ENCODE measurements around the gene SLC6A16.
"Not testable (repeated sequence)": the region's sequence is repeated elsewhere in the genome, so short reads cannot be mapped to it uniquely, and the experiment has no call there.

The SLC6A16 gene

DNA sequence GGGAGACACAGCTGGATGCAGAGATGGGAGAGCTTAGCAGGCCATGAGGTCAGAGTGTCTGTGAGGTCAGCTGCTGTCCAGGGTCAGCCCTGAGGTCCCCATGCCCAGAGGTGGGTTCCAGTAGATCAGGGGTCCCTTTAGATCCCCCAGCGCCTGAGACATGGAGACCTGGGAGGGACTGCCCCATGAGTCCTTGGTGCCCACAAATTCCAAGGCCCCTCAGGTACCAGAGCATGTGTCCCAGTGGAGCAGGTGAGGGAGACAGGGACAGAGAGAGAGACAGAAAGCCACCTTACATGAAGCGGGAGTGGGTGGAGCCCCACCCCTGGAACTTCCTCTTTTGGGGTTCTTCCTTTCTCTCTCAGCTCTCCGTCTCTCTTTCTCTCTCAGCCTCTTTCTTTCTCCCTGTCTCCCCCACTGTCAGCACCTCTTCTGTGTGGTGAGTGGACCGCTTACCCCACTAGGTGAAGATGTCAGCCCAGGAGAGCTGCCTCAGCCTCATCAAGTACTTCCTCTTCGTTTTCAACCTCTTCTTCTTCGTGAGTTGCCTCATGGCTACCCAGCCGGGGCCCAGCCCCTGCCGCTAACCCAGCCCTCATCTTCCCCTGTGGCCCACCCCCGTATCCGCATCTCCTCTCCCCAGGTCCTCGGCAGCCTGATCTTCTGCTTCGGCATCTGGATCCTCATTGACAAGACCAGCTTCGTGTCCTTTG lies 10.2 kb upstream of the SLC6A16 start, which contains the start of gene CD37:
TSS of gene CD37 (plus strand) at position 336 of the 713 bp plus-strand sequence. CDS start at position 471, 135 bp downstream.
- Histone ChIP-seq H3K27ac (replicated peaks) (peak within 1 kb of the TSS; percentile 65), H3K4me3 (replicated peaks; ENCODE audit: insufficient read depth, low read length) (peak within 1 kb of the TSS; percentile 47), H3K27me3 (ENCODE audit: insufficient read depth, poor library complexity, severe bottlenecking) (no peaks in the 10 kb centered on the region)
- TF ChIP-seq SPI1 (IDR thresholded peaks at IDR 0.05; ENCODE audit: borderline replicate concordance, low read depth) = peak; percentile 67; the same call in 1 of the 2 replicates
- TF ChIP-seq GABPA (IDR thresholded peaks at IDR 0.05; ENCODE audit: low read depth) = no peak
- peak; percentile 60 to 71 for DNase-seq (ENCODE audit: low read depth in 1 of 2, low spot score in 1 of 2)

DNA sequence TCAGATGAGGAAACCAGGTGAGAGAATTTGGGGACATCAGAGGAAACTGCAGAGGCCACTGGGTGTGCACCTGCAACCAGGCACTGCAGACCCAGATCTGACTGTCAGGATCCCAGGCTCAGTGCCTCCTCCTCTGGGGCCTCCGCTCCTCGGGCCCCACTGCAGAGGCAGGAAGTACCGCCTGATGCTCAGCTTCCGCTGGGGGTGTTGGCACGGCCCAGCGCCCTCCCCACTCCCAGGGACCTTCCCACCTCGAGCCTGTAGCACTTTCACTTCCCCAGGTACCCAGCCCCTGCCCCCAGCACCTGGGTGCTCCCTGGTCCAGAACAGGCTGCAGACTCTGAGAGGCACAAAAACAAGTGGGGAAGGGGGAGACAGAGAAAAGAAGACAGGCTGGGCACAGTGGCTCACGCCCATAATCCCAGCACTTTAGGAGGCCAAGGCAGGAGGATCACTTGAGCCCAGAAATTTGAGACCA lies 8.9 kb upstream of the SLC6A16 start:
- Histone ChIP-seq H3K27me3 (ENCODE audit: insufficient read depth, poor library complexity, severe bottlenecking) (no peaks in the 10 kb centered on the region), H3K27ac (replicated peaks) (peak overlapping the region; percentile 65), H3K4me3 (replicated peaks; ENCODE audit: insufficient read depth, low read length) (no peak overlapping the region)
- TF ChIP-seq POLR2AphosphoS5 (IDR thresholded peaks at IDR 0.05; ENCODE audit: low read depth) (no peak), SPI1 (IDR thresholded peaks at IDR 0.05; ENCODE audit: borderline replicate concordance, low read depth) (no peak)
- TF ChIP-seq, protein P1, sequence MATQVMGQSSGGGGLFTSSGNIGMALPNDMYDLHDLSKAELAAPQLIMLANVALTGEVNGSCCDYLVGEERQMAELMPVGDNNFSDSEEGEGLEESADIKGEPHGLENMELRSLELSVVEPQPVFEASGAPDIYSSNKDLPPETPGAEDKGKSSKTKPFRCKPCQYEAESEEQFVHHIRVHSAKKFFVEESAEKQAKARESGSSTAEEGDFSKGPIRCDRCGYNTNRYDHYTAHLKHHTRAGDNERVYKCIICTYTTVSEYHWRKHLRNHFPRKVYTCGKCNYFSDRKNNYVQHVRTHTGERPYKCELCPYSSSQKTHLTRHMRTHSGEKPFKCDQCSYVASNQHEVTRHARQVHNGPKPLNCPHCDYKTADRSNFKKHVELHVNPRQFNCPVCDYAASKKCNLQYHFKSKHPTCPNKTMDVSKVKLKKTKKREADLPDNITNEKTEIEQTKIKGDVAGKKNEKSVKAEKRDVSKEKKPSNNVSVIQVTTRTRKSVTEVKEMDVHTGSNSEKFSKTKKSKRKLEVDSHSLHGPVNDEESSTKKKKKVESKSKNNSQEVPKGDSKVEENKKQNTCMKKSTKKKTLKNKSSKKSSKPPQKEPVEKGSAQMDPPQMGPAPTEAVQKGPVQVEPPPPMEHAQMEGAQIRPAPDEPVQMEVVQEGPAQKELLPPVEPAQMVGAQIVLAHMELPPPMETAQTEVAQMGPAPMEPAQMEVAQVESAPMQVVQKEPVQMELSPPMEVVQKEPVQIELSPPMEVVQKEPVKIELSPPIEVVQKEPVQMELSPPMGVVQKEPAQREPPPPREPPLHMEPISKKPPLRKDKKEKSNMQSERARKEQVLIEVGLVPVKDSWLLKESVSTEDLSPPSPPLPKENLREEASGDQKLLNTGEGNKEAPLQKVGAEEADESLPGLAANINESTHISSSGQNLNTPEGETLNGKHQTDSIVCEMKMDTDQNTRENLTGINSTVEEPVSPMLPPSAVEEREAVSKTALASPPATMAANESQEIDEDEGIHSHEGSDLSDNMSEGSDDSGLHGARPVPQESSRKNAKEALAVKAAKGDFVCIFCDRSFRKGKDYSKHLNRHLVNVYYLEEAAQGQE (IDR thresholded peaks at IDR 0.05; ENCODE audit: insufficient replicate concordance, low read depth) = no peak
- peak; percentile 40 to 56 for DNase-seq (ENCODE audit: low read depth in 1 of 2, low spot score in 1 of 2)

- DNase-seq (ENCODE audit: low read depth in 1 of 2, low spot score in 1 of 2) = peak in 1 of 2 experiments; percentile 6
- H3K27ac ChIP-seq (replicated peaks) = peak overlapping the region; percentile 65
- H3K27me3 ChIP-seq (ENCODE audit: insufficient read depth, poor library complexity, severe bottlenecking) = no peaks in the 10 kb centered on the region
- no peak overlapping the region for H3K4me3 ChIP-seq (replicated peaks; ENCODE audit: insufficient read depth, low read length)
- TF ChIP-seq CTCF (IDR thresholded peaks at IDR 0.05; ENCODE audit: insufficient read depth, low read length) (no peak), GABPA (IDR thresholded peaks at IDR 0.05; ENCODE audit: low read depth) (no peak)
- TF ChIP-seq, protein P1 (IDR thresholded peaks at IDR 0.05; ENCODE audit: insufficient replicate concordance, low read depth) = no peak
These were observed 8.4 kb upstream of the SLC6A16 start for GRCh38 chr19:49333418-49333805.

DNA sequence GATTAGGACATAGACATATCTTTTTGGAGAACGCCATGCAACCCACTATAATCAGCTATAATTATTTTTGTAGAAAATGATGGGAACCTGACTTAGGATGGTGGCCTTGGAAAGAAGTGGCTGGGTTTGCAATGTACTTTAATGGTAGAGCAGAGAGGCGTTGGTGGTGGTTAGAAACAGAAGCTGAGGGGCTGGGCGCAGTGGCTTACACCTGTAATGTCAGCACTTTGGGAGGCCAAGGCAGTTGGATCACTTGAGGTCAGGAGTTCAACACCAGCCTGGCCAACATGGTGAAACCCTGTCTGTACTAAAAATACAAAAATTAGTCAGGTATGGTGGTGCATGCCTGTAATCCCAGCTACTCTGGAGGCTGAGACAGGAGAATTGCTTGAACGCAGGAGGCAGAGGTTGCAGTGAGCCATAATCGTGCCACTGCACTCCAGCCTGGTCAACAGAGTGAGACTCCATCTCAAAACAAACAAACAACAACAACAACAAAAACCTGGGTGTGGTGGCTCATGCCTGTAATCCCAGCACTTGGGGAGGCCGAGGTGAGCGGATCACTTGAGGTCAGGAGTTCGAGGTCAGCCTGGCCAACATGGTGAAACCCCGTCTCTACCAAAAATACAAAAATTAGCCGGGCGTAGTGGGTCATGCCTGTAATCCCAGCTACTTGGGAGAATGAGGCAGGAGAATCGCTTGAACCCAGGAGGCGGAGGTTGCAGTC lies 7.9 kb upstream of the SLC6A16 start:
- DNase-seq (ENCODE audit: low read depth in 1 of 2, low spot score in 1 of 2); H3K4me3 ChIP-seq (replicated peaks; ENCODE audit: insufficient read depth, low read length); H3K27me3 ChIP-seq (ENCODE audit: insufficient read depth, poor library complexity, severe bottlenecking); H3K27ac ChIP-seq (replicated peaks): not testable (repeated sequence)

GRCh38 chr19:49331616-49332055 lies 6.6 kb upstream of the SLC6A16 start:
- TF ChIP-seq SPI1 (IDR thresholded peaks at IDR 0.05; ENCODE audit: borderline replicate concordance, low read depth) (no peak), CTCF (IDR thresholded peaks at IDR 0.05; ENCODE audit: insufficient read depth, low read length) (no peak), POLR2AphosphoS5 (IDR thresholded peaks at IDR 0.05; ENCODE audit: low read depth) (no peak), GABPA (IDR thresholded peaks at IDR 0.05; ENCODE audit: low read depth) (no peak)
- TF ChIP-seq, protein P1 (IDR thresholded peaks at IDR 0.05; ENCODE audit: insufficient replicate concordance, low read depth) = no peak
- peak; percentile 37 to 57 for DNase-seq (ENCODE audit: low read depth in 1 of 2, low spot score in 1 of 2)
- Histone ChIP-seq H3K4me3 (replicated peaks; ENCODE audit: insufficient read depth, low read length) (no peak overlapping the region), H3K27me3 (ENCODE audit: insufficient read depth, poor library complexity, severe bottlenecking) (no peaks in the 10 kb centered on the region), H3K27ac (replicated peaks) (no peak overlapping the region)

DNA sequence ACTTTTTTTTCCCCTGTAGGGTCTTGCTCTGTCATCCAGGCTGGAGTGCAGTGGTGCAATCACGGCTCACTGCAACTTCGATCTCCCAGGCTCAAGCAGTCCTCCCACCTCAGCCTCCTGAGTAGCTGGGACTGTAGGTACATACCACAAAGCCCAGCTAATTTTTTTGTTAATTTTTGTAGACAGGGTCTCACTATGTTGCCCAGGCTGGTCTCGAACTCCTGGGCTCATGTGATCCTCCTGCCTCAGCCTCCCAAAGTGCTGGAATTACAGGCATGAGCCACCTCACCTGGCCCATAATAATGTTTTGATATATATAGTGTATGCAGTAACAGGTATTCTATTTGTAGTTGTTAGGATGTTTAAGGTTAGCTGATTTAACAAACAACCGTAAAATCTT lies 6.2 kb upstream of the SLC6A16 start:
- not testable (repeated sequence) for H3K4me3 ChIP-seq (replicated peaks; ENCODE audit: insufficient read depth, low read length); H3K27me3 ChIP-seq (ENCODE audit: insufficient read depth, poor library complexity, severe bottlenecking); DNase-seq (ENCODE audit: low read depth in 1 of 2, low spot score in 1 of 2); H3K27ac ChIP-seq (replicated peaks)

Data from HL-60 (cell line).